ENCODE measurements around the gene COL2A1.

The COL2A1 gene

GRCh38 chr12:47979166-47979565 is 25.1 kb downstream of the COL2A1 start:
- FAIRE-seq (no peak), DNase-seq (ENCODE audit: insufficient read length) (no peak)
- no peak for TF ChIP-seq POLR2A (IDR thresholded peaks at IDR 0.05; ENCODE audit: low read depth, low read length)

DNA sequence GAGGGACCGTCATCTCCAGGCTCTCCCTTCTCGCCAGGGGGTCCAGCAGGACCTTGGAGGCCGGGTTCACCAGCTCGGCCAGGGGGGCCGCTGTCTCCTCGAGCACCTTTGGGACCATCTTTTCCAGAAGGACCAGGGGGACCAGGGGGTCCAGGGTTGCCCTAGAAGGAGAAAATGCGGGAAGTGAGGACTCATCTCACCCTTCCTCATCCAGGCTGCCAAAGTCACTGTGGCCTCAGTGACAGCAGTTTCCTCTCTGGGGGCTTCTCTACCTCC is 25.7 kb downstream of the COL2A1 start:
- TF ChIP-seq POLR2A (IDR thresholded peaks at IDR 0.05; ENCODE audit: low read depth, low read length) (no peak), TAF1 (IDR thresholded peaks at IDR 0.05; ENCODE audit: borderline replicate concordance, low read depth, low read length) (no peak), POLR2AphosphoS5 (IDR thresholded peaks at IDR 0.05; ENCODE audit: low read depth, low read length) (no peak)
- FAIRE-seq (no peak), DNase-seq (ENCODE audit: insufficient read length) (no peak)

DNA sequence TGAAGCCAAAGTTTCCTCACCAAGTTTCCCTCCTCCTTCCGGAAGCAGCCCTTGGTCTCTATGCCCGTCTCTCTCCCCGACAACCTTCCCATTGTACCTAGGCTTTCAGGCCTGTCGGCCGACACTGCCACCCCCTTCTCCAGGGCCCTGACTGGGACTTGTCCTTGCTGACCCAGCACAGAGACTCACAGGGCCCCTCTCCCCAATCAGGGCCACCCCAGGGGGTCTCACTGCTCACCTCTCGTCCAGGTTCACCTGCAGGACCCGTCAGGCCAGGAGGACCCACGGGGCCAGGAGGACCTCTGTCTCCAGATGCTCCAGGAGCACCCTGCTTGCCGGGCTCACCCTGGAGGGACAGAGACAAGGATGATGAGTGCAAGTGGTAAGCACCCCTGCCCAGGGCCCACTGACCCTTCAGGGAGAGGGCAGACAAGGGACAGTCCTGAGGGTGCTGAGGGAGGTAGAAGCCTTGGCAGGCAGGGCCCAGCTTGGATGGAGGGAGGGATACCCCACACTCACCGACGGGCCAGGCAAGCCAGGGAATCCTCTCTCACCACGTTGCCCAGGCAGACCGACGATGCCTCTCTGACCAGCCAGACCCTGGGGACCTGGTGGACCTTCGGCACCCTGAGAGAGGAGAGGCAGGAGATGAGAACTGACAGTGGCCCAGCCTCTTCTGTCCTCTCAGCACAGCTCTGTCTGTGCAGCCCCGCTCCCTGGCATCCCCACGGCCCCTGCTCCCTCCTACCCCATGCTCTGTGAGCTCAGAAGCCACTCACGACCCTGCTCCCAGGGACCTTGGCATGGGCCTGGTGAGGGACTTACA is 26.3 kb downstream of the COL2A1 start:
- DNase-seq (ENCODE audit: insufficient read length) (peak; percentile 33), FAIRE-seq (no peak)
- no peak for TF ChIP-seq TAF1 (IDR thresholded peaks at IDR 0.05; ENCODE audit: borderline replicate concordance, low read depth, low read length)
- no peak for TF ChIP-seq POLR2A (IDR thresholded peaks at IDR 0.05; ENCODE audit: low read depth, low read length)
- TF ChIP-seq POLR2AphosphoS5 (IDR thresholded peaks at IDR 0.05; ENCODE audit: low read depth, low read length), result no peak

- TF ChIP-seq POLR2AphosphoS5 (IDR thresholded peaks at IDR 0.05; ENCODE audit: low read depth, low read length) (no peak), TAF1 (IDR thresholded peaks at IDR 0.05; ENCODE audit: borderline replicate concordance, low read depth, low read length) (no peak), POLR2A (IDR thresholded peaks at IDR 0.05; ENCODE audit: low read depth, low read length) (no peak)
- DNase-seq (ENCODE audit: insufficient read length) (no peak), FAIRE-seq (no peak)
Observed at GRCh38 chr12:47977046-47977771, 27.1 kb downstream of the COL2A1 start.

DNA sequence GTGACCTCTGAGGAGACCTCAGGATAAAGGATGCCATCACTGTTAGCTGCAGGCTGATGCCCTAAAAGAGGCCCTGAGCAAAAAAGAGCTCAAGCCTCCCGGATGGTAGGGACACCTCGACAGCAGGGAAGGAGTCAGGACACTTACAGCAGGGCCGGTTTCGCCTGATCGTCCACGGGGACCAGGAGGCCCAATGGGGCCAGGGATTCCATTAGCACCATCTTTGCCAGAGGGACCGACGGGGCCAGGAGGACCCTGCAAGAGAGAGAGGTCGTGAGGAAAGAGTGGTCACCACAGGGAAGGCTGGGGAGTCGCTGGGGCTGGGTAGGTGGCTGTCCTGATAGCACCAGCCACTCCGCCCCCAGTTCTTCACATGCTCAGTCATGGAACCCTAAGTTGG is 28.5 kb downstream of the COL2A1 start:
- DNase-seq (ENCODE audit: insufficient read length), result no peak
- no peak for FAIRE-seq
- no peak for TF ChIP-seq POLR2A (IDR thresholded peaks at IDR 0.05; ENCODE audit: low read depth, low read length)
- no peak for TF ChIP-seq POLR2AphosphoS5 (IDR thresholded peaks at IDR 0.05; ENCODE audit: low read depth, low read length)
- TF ChIP-seq TAF1 (IDR thresholded peaks at IDR 0.05; ENCODE audit: borderline replicate concordance, low read depth, low read length), result no peak

DNA sequence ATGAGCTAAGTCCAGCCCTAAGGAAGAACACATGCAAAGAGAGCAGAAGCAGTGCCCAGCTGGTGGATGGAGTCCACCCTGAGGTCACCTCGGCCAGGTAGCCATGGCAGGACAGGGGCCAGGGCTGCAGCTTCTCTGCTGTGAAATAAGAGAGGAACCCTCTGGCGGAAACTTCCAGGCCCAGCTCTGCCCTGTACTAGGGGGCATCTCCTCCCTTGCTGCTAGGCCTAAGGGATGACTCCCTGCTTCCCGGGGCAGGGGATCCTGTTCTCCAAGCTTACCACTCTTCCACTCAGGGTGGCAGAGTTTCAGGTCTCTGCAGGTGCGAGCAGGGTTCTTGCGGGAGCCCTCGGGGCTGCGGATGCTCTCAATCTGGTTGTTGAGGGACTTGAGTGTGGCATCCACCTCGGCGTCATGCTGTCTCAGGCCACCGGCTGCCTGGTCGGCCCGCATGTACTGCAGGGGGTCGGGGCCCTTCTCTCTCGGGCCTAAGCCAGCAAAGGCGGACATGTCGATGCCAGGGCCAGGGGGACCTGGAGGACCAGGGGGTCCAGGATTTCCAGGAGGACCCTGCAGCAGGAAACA is 29.1 kb downstream of the COL2A1 start:
- no peak for DNase-seq (ENCODE audit: insufficient read length)
- FAIRE-seq, result no peak
- no peak for TF ChIP-seq POLR2AphosphoS5 (IDR thresholded peaks at IDR 0.05; ENCODE audit: low read depth, low read length)
- no peak for TF ChIP-seq POLR2A (IDR thresholded peaks at IDR 0.05; ENCODE audit: low read depth, low read length)
- TF ChIP-seq TAF1 (IDR thresholded peaks at IDR 0.05; ENCODE audit: borderline replicate concordance, low read depth, low read length), result no peak

- DNase-seq (ENCODE audit: insufficient read length), result no peak
- FAIRE-seq, result no peak
- TF ChIP-seq POLR2AphosphoS5 (IDR thresholded peaks at IDR 0.05; ENCODE audit: low read depth, low read length), result no peak
Observed at GRCh38 chr12:47973870-47974269, 30.4 kb downstream of the COL2A1 start.

- TF ChIP-seq POLR2A (IDR thresholded peaks at IDR 0.05; ENCODE audit: low read depth, low read length) (no peak), POLR2AphosphoS5 (IDR thresholded peaks at IDR 0.05; ENCODE audit: low read depth, low read length) (no peak), TAF1 (IDR thresholded peaks at IDR 0.05; ENCODE audit: borderline replicate concordance, low read depth, low read length) (no peak)
- DNase-seq (ENCODE audit: insufficient read length) (no peak), FAIRE-seq (no peak)
Observed at GRCh38 chr12:47972895-47973294, 31.4 kb downstream of the COL2A1 start.

- TF ChIP-seq POLR2A (IDR thresholded peaks at IDR 0.05; ENCODE audit: low read depth, low read length), result no peak
- TF ChIP-seq TAF1 (IDR thresholded peaks at IDR 0.05; ENCODE audit: borderline replicate concordance, low read depth, low read length), result no peak
- TF ChIP-seq POLR2AphosphoS5 (IDR thresholded peaks at IDR 0.05; ENCODE audit: low read depth, low read length), result no peak
- FAIRE-seq (no peak), DNase-seq (ENCODE audit: insufficient read length) (no peak)
Observed at GRCh38 chr12:47970843-47971242, 33.4 kb downstream of the COL2A1 start.

- TF ChIP-seq POLR2AphosphoS5 (IDR thresholded peaks at IDR 0.05; ENCODE audit: low read depth, low read length) (no peak), POLR2A (IDR thresholded peaks at IDR 0.05; ENCODE audit: low read depth, low read length) (no peak), TAF1 (IDR thresholded peaks at IDR 0.05; ENCODE audit: borderline replicate concordance, low read depth, low read length) (no peak)
- no peak for FAIRE-seq
- DNase-seq (ENCODE audit: insufficient read length), result no peak
Observed at GRCh38 chr12:47969845-47970244, 34.4 kb downstream of the COL2A1 start.

DNA sequence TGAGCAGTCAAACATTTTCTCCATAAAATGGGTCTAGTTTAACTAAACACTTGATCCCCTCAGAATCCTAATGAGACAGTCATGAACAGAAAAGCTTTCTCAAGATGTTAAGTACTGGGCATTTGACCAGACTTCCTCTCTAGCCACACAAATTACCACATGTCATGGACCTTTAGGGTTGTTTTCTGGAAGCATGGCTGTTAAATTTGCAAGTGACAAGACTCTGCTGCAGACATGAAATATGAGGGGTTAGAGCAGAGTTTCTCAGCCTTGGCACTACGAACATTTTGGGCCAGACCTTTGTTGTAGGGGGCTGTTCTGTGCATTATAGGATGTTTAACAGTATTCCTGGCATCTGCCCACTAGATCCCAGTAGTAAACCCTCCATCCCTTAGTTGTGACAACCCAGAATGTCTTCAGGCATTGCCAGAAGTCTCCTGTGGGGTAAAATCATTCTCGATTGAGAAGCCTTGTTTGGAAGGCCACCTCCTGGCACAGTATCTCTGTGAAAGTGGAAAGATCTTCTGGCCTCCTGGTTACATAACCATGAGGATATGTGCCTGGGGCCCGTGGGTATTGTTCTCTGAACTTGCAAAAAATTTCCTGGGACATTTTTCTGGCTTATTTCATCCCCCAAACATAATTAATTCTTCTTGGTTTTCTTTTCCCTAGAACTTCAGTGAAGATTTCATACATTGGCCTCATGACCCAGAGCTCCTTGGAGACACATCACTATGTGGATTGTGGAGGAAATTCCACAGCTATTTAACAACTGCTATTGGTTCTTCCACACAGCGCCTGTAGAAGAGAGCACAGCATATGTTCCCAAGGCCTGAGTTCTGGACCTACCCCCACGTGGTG is 36.6 kb downstream of the COL2A1 start:
- TF ChIP-seq TAF1 (IDR thresholded peaks at IDR 0.05; ENCODE audit: borderline replicate concordance, low read depth, low read length), result no peak
- no peak for TF ChIP-seq POLR2AphosphoS5 (IDR thresholded peaks at IDR 0.05; ENCODE audit: low read depth, low read length)
- no peak for TF ChIP-seq POLR2A (IDR thresholded peaks at IDR 0.05; ENCODE audit: low read depth, low read length)
- DNase-seq (ENCODE audit: insufficient read length), result no peak
- FAIRE-seq, result no peak

All from GM12892 (cell line).